GM21717 (cell line): Measurements from ENCODE around the gene UBE2QL1.

Experiments
- ATAC-seq: cut with Tn5 transposase; IDR thresholded peaks from one replicate; pipeline ENCODE4 v1.9.1; 2021; ENCODE audit warnings: mild to moderate bottlenecking, moderate library complexity; ENCODE audit not compliant: unreplicated experiment

The UBE2QL1 gene

DNA sequence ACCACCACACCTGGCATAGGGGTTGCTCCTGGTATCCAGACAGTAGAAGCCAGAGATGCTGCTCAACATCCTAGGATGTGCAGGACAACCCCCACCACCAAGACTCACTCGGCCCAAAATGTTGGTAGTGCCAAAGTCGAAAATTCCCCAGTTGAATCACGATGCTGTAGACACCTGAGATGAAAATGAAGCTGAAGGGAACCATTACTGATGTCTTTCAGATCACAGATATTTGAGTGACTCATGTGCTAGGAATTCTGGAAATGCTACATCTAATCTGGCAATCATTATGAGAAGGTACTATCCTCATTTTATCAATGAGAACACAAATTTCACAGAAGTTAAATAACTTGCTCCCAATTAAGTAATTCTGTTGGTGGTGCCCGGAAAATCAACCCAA is 21.0 kb upstream of the UBE2QL1 start:
- no peak for ATAC-seq

DNA sequence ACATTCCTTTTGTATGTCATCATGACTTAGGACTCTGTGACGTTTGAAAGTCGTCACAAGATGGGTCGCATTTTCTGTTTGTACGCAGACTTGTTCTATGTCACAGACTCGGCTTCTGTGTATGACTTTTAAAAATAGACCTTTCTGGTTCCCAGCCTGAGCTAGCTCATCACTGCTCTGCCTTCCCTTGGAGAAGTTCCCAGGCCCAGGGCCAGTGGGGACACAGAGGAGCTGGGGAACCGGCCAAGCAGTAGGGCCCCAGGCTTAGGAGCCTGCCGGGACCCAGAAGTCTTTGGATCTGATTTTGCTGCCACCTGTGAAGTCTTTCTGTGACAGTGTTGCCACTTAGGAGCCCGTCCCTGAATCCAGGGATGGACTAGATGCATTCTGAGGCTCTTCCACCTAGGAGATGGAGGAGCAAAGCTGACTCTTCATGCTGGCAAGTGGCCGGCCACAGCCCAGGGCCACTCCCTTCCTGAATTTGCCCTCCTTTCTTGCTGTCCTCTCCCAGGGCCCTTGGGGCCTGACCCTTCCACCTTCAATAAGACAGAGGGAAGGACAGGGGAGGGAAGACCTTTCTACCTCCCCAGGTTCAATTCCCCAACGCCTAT is 18.1 kb upstream of the UBE2QL1 start:
- no peak for ATAC-seq

DNA sequence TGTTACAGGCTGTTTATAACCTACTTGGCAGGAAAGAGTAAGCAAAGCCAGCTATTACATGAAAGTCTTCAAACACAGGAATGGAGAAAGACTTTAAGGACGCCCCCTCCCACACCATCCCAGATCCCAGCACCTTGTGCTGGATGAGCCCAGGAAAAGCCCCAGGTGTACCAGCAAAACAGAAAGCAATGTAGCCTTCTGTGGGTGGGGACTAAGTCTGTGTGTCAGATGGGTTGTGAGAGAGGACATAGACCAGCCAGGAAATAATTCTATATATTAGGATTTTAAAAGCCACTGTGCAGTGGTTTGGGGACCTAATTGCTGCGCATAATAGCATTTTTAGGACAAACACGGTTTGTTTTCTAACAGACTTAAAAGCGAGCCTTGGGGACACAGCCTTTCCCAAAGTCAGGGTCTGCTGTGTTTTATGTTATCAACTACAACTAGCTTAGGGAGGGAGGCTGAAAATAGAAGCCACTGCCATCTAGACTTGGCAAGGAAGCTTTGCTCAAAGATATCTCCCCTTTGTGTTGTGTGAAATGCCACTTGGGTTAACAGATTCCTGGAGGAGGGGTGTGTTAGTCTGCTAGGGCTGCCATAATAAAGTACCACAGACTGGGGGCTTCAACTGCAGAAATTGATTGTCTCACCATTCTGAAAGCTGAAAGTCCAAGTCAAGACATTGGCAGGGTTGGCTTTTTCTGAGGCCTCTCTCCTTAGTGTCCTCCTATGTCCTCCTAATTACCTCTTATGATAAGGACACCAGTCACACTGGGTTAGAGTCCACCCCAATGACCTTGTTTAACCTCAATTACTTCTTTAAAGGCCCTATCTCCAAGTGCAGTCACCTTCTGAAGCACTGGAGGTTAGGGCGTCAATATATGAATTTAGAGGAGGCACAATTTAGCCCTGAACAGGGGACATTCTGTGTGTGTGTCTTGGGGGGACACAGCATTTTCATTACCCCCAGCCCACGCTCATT is 17.2 kb upstream of the UBE2QL1 start:
- ATAC-seq = no peak

DNA sequence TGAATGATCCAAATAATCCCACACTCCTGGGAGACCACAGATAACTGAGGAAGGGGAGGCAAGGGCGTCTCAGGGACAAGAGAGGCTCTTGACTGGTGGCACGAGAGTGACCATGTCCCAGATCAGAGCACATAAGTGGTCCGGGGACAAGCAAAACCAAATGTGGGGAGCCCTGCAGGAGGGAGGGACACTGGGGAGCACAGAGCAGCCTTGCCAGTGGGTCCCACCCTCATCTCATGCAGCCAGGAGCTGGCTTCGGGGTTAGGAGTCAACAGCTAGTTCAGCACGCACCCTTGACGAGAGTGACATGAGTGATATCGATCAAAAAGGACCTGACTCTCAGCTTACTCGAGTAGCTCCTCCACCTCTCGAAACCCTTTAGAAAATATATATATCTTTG is 16.5 kb upstream of the UBE2QL1 start:
- no peak for ATAC-seq

DNA sequence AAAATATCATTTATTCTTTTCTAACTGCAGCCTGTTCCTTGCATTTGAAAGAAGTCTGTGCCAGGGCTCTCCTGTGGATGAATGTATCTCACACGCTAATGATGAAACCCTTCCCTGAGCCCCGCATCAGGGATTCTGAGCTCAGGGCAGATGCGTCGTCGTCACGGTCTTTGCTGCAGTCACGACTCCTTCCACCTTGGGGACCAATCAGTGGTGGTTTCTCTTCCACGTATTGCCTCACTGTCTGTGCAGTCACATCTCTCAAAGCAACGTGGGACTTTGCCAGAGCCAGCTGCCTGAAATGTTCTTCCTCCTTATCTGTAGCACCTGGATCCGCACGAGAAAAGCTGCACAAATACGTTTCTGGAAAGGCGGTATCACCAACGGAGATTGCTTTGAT is 13.9 kb upstream of the UBE2QL1 start:
- no peak for ATAC-seq

DNA sequence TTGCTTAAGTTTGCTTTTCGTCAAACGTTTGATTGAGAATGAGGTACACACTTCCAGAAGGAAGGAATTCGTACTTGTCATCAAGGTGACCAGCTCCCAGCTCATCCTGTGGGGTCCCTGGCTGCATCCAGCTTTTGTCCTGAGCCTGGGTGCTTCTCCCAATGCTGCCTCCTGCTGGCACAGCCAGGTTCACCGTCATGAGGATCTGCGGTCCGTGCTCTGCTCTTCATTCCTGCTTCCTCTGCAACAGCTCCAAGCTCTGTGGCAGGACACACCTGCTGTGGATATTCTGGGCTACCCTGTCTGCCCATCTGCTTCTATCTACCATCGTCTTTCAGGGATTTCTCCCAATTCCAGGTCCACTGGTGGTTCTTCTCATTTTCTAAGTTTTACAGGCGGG is 13.3 kb upstream of the UBE2QL1 start:
- ATAC-seq = no peak

DNA sequence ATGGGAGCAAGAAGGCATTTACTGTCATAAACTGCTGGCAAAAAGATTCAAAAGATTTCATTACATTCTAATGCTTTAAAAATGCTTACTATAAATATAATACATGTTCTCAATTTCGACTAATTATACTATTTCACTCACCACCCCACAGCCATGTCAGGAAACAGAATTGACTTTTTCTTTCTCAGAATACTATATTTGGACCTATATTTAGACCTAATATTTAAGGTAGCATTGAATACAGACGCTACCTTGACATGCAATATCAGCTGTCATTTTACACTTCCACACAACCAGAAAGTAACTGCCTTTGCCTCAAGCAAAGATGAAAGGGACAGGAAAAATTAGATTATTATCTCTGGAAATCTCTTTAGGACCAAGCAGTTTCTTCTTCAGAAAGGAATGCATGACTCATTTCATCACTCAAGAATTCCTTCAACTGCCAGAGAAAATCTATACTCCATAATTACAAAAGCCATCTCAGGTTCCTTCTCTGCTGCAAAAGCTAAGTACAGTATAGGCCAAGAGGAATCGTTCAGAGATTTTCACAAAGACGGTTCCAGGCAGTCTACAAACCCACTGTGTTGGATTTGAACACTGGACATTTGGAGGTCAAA is 11.8 kb upstream of the UBE2QL1 start:
- no peak for ATAC-seq

DNA sequence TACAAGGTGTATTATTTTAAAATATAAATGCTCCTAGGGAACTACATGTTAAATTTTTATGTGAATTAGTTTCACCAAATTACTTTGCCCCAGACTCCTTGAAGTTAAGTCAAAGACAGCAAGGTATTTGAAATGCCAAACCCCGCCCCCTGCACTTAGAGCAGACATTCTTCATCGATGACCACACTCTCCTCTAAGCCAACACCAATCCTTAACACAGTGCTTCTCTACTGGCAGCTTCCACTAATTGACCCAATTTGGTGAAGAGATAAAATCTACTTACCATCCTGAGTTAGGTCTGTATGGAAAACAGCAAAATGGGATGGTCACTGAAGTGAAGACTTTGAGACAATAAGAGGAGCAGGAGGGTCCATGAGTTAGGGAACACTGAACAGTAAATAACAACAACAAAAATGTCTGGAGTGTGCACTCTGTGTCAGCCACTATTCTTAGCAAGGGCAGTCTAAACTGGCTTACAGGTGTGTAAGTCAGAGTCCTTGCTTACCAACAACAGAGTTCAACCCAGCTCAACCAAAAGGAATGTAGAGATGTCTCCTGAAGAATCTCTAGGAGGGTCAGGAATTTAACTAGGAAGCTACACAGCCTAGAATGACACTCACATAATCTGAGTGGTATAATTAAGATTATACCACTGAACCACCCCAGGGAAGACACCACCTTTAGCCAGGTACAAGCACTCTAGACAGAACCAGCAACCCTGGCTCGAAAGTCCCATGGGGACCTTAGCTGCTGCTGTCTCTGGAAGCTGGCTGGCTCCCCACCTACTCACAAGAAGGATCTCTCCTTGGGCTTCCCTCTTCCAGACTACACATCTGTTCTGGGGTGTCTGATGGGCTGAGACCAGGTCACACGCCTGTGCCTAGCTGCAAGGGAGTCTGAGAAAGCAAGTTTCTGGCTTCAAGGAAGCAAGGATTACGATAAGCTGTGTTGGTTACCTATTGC is 8.8 kb upstream of the UBE2QL1 start:
- no peak for ATAC-seq

DNA sequence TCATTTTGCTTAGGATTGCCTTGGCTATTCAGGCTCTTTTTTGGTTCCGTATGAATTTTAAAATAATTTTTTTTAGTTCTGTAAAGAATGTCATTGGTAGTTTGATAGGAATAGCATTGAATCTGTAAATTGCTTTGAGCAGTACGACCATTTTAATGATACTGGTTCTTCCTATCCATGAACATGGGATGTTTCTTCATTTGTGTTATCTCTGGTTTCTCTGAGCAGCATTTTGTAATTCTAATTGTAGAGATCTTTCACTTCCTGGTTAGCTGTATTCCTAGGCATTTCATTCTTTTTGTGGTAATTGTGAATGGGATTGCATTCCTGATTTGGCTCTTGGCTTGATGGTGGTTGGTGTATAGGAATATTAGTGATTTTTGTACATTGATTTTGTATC is 6.3 kb upstream of the UBE2QL1 start:
- no peak for ATAC-seq

DNA sequence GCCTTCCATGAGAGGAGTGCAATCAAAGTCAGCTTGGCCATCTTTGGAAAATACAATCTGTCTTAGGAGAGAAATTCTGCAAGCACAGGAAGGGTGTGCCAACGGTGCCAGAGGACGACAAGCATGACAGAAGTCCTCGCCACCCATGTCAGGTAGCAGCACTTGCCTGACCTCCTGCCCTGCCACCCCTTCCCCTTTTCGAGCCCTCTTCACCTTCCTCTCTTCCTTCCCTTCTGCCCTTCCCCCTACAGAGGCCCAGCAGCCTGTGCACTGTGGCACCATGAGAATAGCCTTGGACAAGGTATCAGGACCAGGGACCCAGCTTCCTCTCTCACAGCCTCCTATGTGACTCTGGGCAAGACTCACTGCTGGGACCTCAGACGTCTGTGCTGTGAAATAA is 5.3 kb upstream of the UBE2QL1 start:
- no peak for ATAC-seq

DNA sequence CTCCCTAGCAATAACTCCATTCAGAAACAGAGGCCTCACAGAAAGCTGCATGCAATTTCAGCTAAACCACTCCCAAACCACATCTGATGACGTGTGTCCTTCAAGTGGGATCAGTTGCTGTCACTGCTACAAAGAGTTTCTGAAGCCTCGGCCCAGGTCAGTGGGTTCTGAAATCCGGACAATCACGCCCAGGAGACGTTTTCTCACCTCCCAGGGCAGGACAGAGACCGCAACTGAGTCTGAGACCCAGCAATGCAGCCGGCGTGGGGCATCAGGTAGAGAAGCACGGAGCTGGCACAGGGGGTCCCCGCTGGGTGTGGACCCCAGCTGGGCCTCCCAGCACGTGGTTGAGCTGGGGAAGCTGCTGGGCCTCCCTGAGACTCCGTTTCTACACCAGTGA is 2.6 kb upstream of the UBE2QL1 start:
- ATAC-seq = no peak

DNA sequence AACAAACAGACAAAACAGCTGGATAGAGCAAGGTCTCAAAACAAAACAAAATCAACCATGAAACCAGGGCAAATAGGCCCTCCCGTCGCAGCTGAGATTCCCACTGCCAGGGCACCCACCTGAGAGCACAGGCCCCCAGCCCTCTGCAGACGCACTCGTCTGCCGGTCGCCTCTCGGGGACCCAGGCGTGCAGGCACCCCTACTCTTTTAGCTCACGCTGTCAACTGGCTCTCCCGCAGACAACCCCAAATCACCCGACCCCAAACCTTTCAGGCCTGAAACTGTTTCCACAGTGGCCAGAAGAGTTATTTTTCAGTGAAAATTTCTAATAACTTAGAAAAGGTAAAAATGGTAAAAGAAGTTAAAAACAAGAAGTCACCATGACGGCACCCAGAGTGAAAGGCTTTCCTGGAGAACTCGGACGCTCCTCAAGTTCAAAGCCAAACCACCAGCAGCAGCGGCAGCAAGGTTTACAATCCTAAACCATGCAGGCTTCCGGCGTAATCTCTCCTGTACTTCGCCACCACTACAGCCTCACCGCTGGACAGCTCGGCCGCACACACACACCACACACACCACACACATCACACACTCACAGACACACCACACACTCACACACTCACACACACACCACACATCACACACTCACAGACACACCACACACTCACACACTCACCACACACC is 1.9 kb upstream of the UBE2QL1 start:
- no peak for ATAC-seq

DNA sequence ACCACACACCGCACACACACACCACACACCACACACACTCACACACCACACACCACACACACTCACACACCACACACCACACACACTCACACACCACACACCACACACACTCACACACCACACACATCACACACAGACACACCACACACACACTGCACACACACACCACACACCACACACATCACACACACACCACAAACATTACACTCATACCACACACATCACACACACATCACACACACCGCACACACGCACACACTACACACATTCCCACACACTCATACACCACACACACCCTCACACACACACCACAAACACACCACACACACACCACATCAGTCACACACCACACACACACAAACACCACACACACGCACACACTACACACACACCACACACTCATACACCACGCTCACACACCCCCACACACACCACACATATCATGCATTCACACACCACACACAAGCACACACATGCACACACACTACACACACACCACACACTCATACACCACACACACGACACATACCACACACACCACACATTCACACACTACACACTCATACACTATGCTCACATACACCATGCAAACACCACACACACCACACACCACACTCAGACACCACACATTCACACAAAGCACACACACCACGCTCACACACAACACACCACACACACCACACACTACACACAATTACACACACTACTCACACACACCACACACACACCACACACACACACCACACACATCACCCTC is 1.1 kb upstream of the UBE2QL1 start:
- ATAC-seq = no peak

DNA sequence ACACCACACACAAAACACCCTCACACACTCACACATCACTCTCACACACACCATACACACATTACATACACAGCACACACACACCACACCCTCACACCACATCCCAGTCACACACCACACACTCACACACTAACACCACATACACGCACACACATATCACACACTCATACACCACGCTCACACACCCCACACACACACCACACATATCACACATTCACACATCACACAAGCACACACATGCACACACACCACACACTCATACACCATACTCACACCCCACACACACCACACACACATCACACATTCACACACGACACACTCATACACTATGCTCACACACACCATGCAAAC is 543 bp upstream of the UBE2QL1 start:
- ATAC-seq = no peak

DNA sequence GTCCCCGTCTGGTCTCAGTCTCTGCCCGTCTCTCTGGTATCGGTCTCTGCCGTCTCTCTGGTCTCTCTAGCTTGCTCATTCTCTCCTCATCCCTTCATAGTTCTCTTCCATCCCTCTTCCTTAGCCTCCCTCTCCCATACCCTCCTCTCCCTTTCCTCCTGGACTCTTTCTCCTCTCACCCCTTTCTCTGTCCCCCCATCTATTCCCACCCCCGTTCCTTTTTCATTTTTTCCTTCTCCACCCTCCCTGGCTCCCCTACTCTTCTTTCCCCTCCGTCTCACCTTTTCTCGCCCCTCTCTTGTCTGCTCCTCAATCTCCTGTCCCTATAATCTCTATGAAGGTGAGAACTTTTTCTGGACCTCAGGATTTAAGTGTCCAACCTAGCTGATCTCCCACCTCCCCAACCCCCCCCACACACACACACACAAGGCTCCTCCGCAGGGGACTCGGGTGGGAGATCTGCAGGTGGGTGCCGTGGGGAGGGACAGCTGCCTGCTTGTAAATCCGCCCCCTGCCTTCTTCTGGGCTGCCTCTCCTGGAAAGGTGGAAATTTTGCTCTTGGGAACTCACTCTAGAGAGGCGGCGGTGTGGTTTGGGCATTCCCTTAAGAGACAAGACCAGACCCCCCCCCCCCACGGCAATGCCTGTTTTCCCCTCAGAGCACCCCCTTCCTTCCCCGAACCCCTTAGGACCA is 953 bp downstream of the UBE2QL1 start:
- no peak for ATAC-seq

DNA sequence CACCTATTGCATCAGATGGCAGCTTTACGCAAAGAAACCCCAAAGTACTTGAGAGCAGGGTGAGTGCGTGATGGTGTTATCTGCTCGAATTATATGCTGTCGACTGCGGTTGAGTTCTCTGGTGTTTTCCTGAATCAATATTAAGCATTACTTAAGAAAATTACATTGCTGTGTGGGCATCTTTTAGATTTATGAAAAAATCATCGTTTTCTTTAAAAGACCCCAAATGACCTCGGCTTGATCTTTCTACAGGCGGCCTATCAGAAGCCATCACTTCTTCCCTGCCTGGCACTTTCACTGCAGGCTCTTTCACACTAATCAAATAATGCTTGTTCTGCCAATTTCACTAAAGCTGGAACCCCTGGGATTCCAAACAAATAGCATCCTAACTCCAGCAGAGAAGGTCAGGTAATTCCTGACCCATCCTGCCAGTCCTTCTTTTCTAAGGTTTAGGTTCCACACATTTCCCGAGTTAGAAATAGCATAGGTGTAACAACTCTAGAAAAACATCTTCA is 1.7 kb downstream of the UBE2QL1 start:
- no peak for ATAC-seq

DNA sequence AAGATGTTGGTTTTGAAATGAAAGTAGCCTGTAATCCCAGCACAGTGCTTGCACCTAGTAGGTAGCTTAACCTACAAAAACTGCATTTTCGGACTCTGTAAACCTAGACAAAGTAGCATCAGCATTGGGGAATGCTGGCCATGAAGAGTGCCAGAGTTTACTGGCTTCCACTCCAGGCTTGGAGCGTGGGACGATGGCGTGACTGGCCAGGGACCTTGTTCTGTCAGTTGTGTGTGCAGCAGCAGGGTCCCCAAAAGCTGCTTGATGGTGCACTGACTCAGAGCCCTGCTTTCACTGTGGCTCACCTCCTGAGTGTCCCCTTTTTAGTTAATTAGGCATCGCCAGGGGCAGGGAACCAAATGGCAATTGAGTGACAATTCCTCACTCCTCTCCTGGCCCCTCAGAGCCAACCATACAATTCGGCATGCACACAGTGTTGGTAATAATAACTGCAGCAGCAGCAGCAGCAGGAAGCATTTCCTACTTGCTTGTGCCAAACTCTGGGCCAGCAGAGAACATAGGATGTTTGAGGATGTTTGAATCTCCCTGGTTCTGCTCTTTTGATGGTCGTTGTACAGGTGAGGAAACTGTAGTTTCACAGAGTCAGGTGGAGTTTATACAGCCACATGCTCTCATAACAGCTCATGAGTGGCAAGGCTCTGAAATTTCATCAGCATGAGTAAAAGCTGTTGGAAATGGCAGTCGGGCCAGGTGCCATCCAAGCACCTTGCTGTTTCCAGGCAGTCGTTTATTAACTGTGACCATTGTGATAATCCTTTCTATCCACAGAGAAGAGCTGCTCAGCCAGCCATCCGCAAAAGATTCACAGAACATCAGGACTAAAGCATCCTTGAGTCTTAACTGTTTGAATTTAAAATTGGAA is 4.2 kb downstream of the UBE2QL1 start:
- ATAC-seq = no peak
